ENCODE results near the gene ASCL4.

The ASCL4 gene

GRCh38 chr12:107779077-107779831 is 4.8 kb downstream of the ASCL4 start:
- DNase-seq = peak; percentile 19 to 28

- no peak for DNase-seq
Measured at GRCh38 chr12:107780298-107780697, 5.8 kb downstream of the ASCL4 start.

- no peak for DNase-seq
Measured at GRCh38 chr12:107782067-107782466, 7.6 kb downstream of the ASCL4 start.

- DNase-seq = peak in 1 of 2 experiments; percentile 5
Measured at GRCh38 chr12:107783406-107784376, 9.2 kb downstream of the ASCL4 start.

GRCh38 chr12:107788281-107788680 is 13.8 kb downstream of the ASCL4 start:
- no peak for DNase-seq

GRCh38 chr12:107788690-107789458 is 14.4 kb downstream of the ASCL4 start:
- no peak for DNase-seq

- DNase-seq = no peak
Measured at GRCh38 chr12:107791465-107792089, 17.1 kb downstream of the ASCL4 start.

- DNase-seq = no peak
Measured at GRCh38 chr12:107794451-107794850, 19.9 kb downstream of the ASCL4 start.

GRCh38 chr12:107798580-107798979 is 24.1 kb downstream of the ASCL4 start:
- DNase-seq = no peak

- DNase-seq = no peak
Measured at GRCh38 chr12:107801150-107801549, 26.6 kb downstream of the ASCL4 start.

GRCh38 chr12:107803092-107803491 is 28.6 kb downstream of the ASCL4 start:
- DNase-seq = no peak

- DNase-seq = no peak
Measured at GRCh38 chr12:107805488-107806180, 31.1 kb downstream of the ASCL4 start.

- no peak for DNase-seq
Measured at GRCh38 chr12:107807471-107808150, 33.1 kb downstream of the ASCL4 start.

- no peak for DNase-seq
Measured at GRCh38 chr12:107817250-107817649, 42.7 kb downstream of the ASCL4 start.

- DNase-seq = no peak
Measured at GRCh38 chr12:107818984-107819383, 44.5 kb downstream of the ASCL4 start.

- DNase-seq = no peak
Measured at GRCh38 chr12:107822356-107822755, 47.9 kb downstream of the ASCL4 start.

All from Kasumi-1 (cell line).